IPS-NIHi11 (cell line): Measurements from ENCODE around the gene CT45A10.
"Not testable (repeated sequence)": the region's sequence is repeated elsewhere in the genome, so short reads cannot be mapped to it uniquely, and the experiment has no call there.

Experiments
- DNase-seq: peaks from one replicate; pipeline ENCODE4 v3.0.0; 2012; ENCODE audit warnings: mixed read lengths, low spot score

The CT45A10 gene

GRCh38 chrX:135893294-135893817 lies at the start of gene CT45A10, which contains the start of gene SAGE1:
Gene CT45A10, minus strand, starts transcription at chrX:135893444. Its CDS starts 8,100 bp downstream, at chrX:135885344.
Gene SAGE1, plus strand, starts transcription at chrX:135893716. Its CDS starts 2,527 bp downstream, at chrX:135896243.
- DNase-seq: peak; percentile 5

- DNase-seq: peak; percentile 28
Observed at GRCh38 chrX:135931644-135932487, 38.6 kb upstream of the CT45A10 start.

- DNase-seq: no peak
Observed at GRCh38 chrX:135927897-135928296, 34.7 kb upstream of the CT45A10 start.

- DNase-seq: peak; percentile 11
Observed at GRCh38 chrX:135923353-135923752, 30.1 kb upstream of the CT45A10 start.

- DNase-seq: not testable (repeated sequence)
Observed at GRCh38 chrX:135920516-135920915, 27.3 kb upstream of the CT45A10 start.

- DNase-seq: no peak
Observed at GRCh38 chrX:135914404-135914803, 21.2 kb upstream of the CT45A10 start.

- DNase-seq: no peak
Observed at GRCh38 chrX:135910251-135910650, 17.0 kb upstream of the CT45A10 start.

GRCh38 chrX:135892781-135893180 lies 463 bp downstream of the CT45A10 start:
- DNase-seq: no peak

GRCh38 chrX:135890087-135890585 lies 3.1 kb downstream of the CT45A10 start:
- DNase-seq: no peak

GRCh38 chrX:135888976-135889375 lies 4.3 kb downstream of the CT45A10 start:
- DNase-seq: not testable (repeated sequence)

GRCh38 chrX:135888230-135888629 lies 5.0 kb downstream of the CT45A10 start:
- not testable (repeated sequence) for DNase-seq

GRCh38 chrX:135882741-135883140 lies 10.5 kb downstream of the CT45A10 start:
- not testable (repeated sequence) for DNase-seq

- DNase-seq: not testable (repeated sequence)
Observed at GRCh38 chrX:135871712-135872111, 21.5 kb downstream of the CT45A10 start, which contains the start of gene CT45A9. Gene CT45A9, minus strand, starts transcription at chrX:135871812. Its CDS starts 3,751 bp downstream, at chrX:135868061.

GRCh38 chrX:135854438-135854837 lies 38.8 kb downstream of the CT45A10 start, which contains the start of gene CT45A8:
Gene CT45A8, minus strand, starts transcription at chrX:135854538. Its CDS starts 3,755 bp downstream, at chrX:135850783.
- not testable (repeated sequence) for DNase-seq

GRCh38 chrX:135837180-135837579 lies 56.1 kb downstream of the CT45A10 start, which contains the start of gene CT45A7:
Gene CT45A7, minus strand, starts transcription at chrX:135837280. Its CDS starts 3,747 bp downstream, at chrX:135833533.
- not testable (repeated sequence) for DNase-seq
